WTC11 (cell line): Measurements from ENCODE around the gene WAC. TPM values are rescaled to one million over a fixed set of nuclear protein-coding genes. Genes with fewer than 3 reads are reported as not detected.
"Not testable (repeated sequence)": the region's sequence is repeated elsewhere in the genome, so short reads cannot be mapped to it uniquely, and the experiment has no call there.

Experiments
- ATAC-seq: fragments of 200-7000 bp; cut with Tn5 transposase; 2 replicates; pipeline ENCODE4 v1.10.0; 2021; ENCODE audit warnings: mild to moderate bottlenecking, moderate library complexity
- CTCF ChIA-PET: fragments of 300-600 bp; sonication (Branson Sonifier 250); formaldehyde crosslinking; loops from one replicate; lab custom pipeline; 2021; ENCODE audit warnings: antibody characterized with exemption; lab: Charles Lee
- POLR2A ChIA-PET: fragments of 350-600 bp; sonication (Branson Sonifier 250); formaldehyde crosslinking; loops from one replicate; lab custom pipeline; 2021; ENCODE audit warnings: antibody characterized with exemption; lab: Charles Lee
- DNase-seq: peaks from one replicate; pipeline ENCODE4 v3.0.0; 2021; ENCODE audit warnings: low spot score
- H3K27ac Mint-ChIP-seq: 2 replicates; pipeline ENCODE4 v1.8.0; 2021; ENCODE audit warnings: mixed read lengths
- H3K27me3 Mint-ChIP-seq: 2 replicates; pipeline ENCODE4 v1.8.0; 2021; ENCODE audit warnings: low read depth, mild to moderate bottlenecking, moderate library complexity, mixed read lengths
- H3K36me3 Mint-ChIP-seq: 2 replicates; pipeline ENCODE4 v1.8.0; 2021; ENCODE audit warnings: mixed read lengths
- H3K4me1 Mint-ChIP-seq: 2 replicates; pipeline ENCODE4 v1.8.0; 2022; ENCODE audit warnings: mixed read lengths
- H3K4me3 Mint-ChIP-seq: 2 replicates; pipeline ENCODE4 v1.8.0; 2021; ENCODE audit warnings: mild to moderate bottlenecking, moderate library complexity, mixed read lengths
- H3K9me3 Mint-ChIP-seq: 2 replicates; pipeline ENCODE4 v1.8.0; 2021; ENCODE audit warnings: mixed read lengths
- AR ChIP-seq: fragments of 250-450 bp; sonication (Bioruptor Pico); IDR thresholded peaks from 2 replicates; pipeline ENCODE4 v1.9.0; 2021; ENCODE audit warnings: mild to moderate bottlenecking
- FOXK1 ChIP-seq: sonication (generic); formaldehyde crosslinking; IDR thresholded peaks from 2 replicates; pipeline ENCODE4 v1.8.0; 2022; ENCODE audit warnings: mild to moderate bottlenecking, moderate library complexity, missing genetic modification reagents
- FOXP1 ChIP-seq: sonication (generic); formaldehyde crosslinking; IDR thresholded peaks from 2 replicates; pipeline ENCODE4 v1.8.0; 2022; ENCODE audit warnings: missing genetic modification reagents, mild to moderate bottlenecking, moderate library complexity, borderline replicate concordance
- GABPB1 ChIP-seq: sonication (generic); formaldehyde crosslinking; IDR thresholded peaks from 2 replicates; pipeline ENCODE4 v1.8.1; 2023; ENCODE audit warnings: mild to moderate bottlenecking, missing genetic modification reagents
- JUN ChIP-seq: sonication (generic); formaldehyde crosslinking; IDR thresholded peaks from 2 replicates; pipeline ENCODE4 v1.8.0; 2023; ENCODE audit warnings: mild to moderate bottlenecking, missing genetic modification reagents
- KAT7 ChIP-seq: sonication (generic); formaldehyde crosslinking; IDR thresholded peaks from 2 replicates; pipeline ENCODE4 v1.8.1; 2023; ENCODE audit warnings: missing genetic modification reagents, mild to moderate bottlenecking, borderline replicate concordance
- NFYB ChIP-seq: sonication (generic); formaldehyde crosslinking; conservative IDR thresholded peaks from 2 replicates; pipeline ENCODE4 v1.8.0; 2022; ENCODE audit warnings: low read depth, missing genetic modification reagents
- NR3C1 ChIP-seq: sonication (generic); formaldehyde crosslinking; conservative IDR thresholded peaks from 2 replicates; pipeline ENCODE4 v1.8.1; 2023; ENCODE audit warnings: low read depth, mild to moderate bottlenecking, missing genetic modification reagents
- PREB ChIP-seq: sonication (generic); formaldehyde crosslinking; IDR thresholded peaks from 2 replicates; pipeline ENCODE4 v1.8.1; 2022; ENCODE audit warnings: mild to moderate bottlenecking, missing genetic modification reagents, moderate library complexity, borderline replicate concordance
- PRRX2 ChIP-seq: fragments of 250-450 bp; sonication (Bioruptor Pico); IDR thresholded peaks from 2 replicates; pipeline ENCODE4 v1.8.0; 2021; ENCODE audit warnings: mild to moderate bottlenecking
- RELA ChIP-seq: sonication (generic); formaldehyde crosslinking; IDR thresholded peaks from 2 replicates; pipeline ENCODE4 v1.8.1; 2022; ENCODE audit warnings: missing genetic modification reagents, mild to moderate bottlenecking, borderline replicate concordance
- TCF7 ChIP-seq: sonication (generic); formaldehyde crosslinking; IDR thresholded peaks from 2 replicates; pipeline ENCODE4 v1.8.0; 2022; ENCODE audit warnings: mild to moderate bottlenecking, low read depth, missing genetic modification reagents, moderate library complexity
- USF1 ChIP-seq: sonication (generic); formaldehyde crosslinking; IDR thresholded peaks from 2 replicates; pipeline ENCODE4 v1.8.0; 2022; ENCODE audit warnings: mild to moderate bottlenecking, missing genetic modification reagents
- ZBTB43 ChIP-seq: sonication (generic); formaldehyde crosslinking; IDR thresholded peaks from 2 replicates; pipeline ENCODE4 v1.8.1; 2023; ENCODE audit warnings: mild to moderate bottlenecking, missing genetic modification reagents
- ZNF138 ChIP-seq: sonication (generic); formaldehyde crosslinking; conservative IDR thresholded peaks from 2 replicates; pipeline ENCODE4 v1.8.1; 2022; ENCODE audit warnings: mild to moderate bottlenecking, moderate library complexity, missing genetic modification reagents
- ZSCAN18 ChIP-seq: fragments of 250-450 bp; sonication (Bioruptor Pico); IDR thresholded peaks from 2 replicates; pipeline ENCODE4 v2.1.2; 2022; ENCODE audit warnings: mild to moderate bottlenecking, moderate library complexity
- total RNA-seq: library from RNA; stranded (reverse); gene quantifications from 3 replicates; pipeline ENCODE4 v1.2.3, GENCODE V29; 2021

The WAC gene
- total RNA-seq, 1 experiment from 2014 or later, result 108 TPM

- DNase-seq (no peak), ATAC-seq (no peak)
- Mint-ChIP-seq H3K27ac (0 out of 2 replicates have a peak overlapping the region, but pooled peaks have one; percentile 4), H3K4me3 (no peak overlapping the region), H3K36me3 (peaks cover 13% of the 10 kb centered on the region), H3K9me3 (no peaks in the 10 kb centered on the region), H3K4me1 (peaks cover 40% of the 10 kb centered on the region), H3K27me3 (no peaks in the 10 kb centered on the region)
- TF ChIP-seq PRRX2, result no peak
- ChIA-PET CTCF (no interaction called here), POLR2A (no interaction called here)
These were observed 36.7 kb downstream of the WAC start for GRCh38 chr10:28569506-28570159.

GRCh38 chr10:28570598-28570997 lies 37.7 kb downstream of the WAC start:
- H3K4me3 Mint-ChIP-seq, result no peak overlapping the region
- no peaks in the 10 kb centered on the region for H3K9me3 Mint-ChIP-seq
- peaks cover 45% of the 10 kb centered on the region for H3K4me1 Mint-ChIP-seq
- DNase-seq (no peak), ATAC-seq (no peak)
- H3K27me3 Mint-ChIP-seq, result no peaks in the 10 kb centered on the region
- TF ChIP-seq KAT7 (CRISPR knock-in tag), result no peak
- TF ChIP-seq FOXK1 (CRISPR knock-in tag), result no peak
- no peak for TF ChIP-seq ZSCAN18 (CRISPR knock-in tag)
- no peak for TF ChIP-seq PREB (CRISPR knock-in tag)
- TF ChIP-seq NFYB (CRISPR knock-in tag), result no peak
- no peak for TF ChIP-seq JUN (CRISPR knock-in tag)
- TF ChIP-seq AR, result no peak
- no peak for TF ChIP-seq NR3C1 (CRISPR knock-in tag)
- no peak for TF ChIP-seq ZBTB43 (CRISPR knock-in tag)
- TF ChIP-seq RELA, result no peak
- no peak for TF ChIP-seq FOXP1 (CRISPR knock-in tag)
- TF ChIP-seq TCF7, result no peak
- no peak for TF ChIP-seq GABPB1
- TF ChIP-seq ZNF138 (CRISPR knock-in tag), result no peak
- TF ChIP-seq, all 79 proteins: peak for 0
- POLR2A ChIA-PET, result interaction anchor here (0.7 kb wide), 1 partner anchor 60 kb away, joined by 11 read pairs; no protein-coding TSS in a partner anchor
- no peak overlapping the region for H3K27ac Mint-ChIP-seq
- CTCF ChIA-PET, result no interaction called here
- peaks cover 13% of the 10 kb centered on the region for H3K36me3 Mint-ChIP-seq

GRCh38 chr10:28571265-28571664 lies 38.3 kb downstream of the WAC start:
- no peaks in the 10 kb centered on the region for H3K9me3 Mint-ChIP-seq
- no peak for TF ChIP-seq USF1
- POLR2A ChIA-PET, result interaction anchor here (0.7 kb wide), 1 partner anchor 61 kb away, joined by 11 read pairs; no protein-coding TSS in a partner anchor
- no peaks in the 10 kb centered on the region for H3K27me3 Mint-ChIP-seq
- H3K4me1 Mint-ChIP-seq, result peaks cover 49% of the 10 kb centered on the region
- H3K36me3 Mint-ChIP-seq, result peaks cover 13% of the 10 kb centered on the region
- peak overlapping the region; percentile 17; the same call in 1 of the 2 replicates for H3K27ac Mint-ChIP-seq
- CTCF ChIA-PET, result no interaction called here
- no peak for ATAC-seq
- no peak overlapping the region for H3K4me3 Mint-ChIP-seq
- no peak for DNase-seq

GRCh38 chr10:28574214-28574613 lies 41.3 kb downstream of the WAC start:
- H3K36me3 Mint-ChIP-seq, H3K4me3 Mint-ChIP-seq, H3K9me3 Mint-ChIP-seq, H3K27me3 Mint-ChIP-seq, POLR2A ChIA-PET, CTCF ChIA-PET, DNase-seq, ATAC-seq, H3K27ac Mint-ChIP-seq: not testable (repeated sequence)
- peaks cover 57% of the 10 kb centered on the region for H3K4me1 Mint-ChIP-seq
